ENCODE data around the gene TMEM150B.

Gene TMEM150B, protein sequence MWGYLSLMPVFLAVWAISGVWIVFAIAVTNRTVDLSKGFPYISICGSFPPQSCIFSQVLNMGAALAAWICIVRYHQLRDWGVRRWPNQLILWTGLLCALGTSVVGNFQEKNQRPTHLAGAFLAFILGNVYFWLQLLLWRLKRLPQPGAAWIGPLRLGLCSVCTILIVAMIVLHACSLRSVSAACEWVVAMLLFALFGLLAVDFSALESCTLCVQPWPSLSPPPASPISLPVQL

DNA sequence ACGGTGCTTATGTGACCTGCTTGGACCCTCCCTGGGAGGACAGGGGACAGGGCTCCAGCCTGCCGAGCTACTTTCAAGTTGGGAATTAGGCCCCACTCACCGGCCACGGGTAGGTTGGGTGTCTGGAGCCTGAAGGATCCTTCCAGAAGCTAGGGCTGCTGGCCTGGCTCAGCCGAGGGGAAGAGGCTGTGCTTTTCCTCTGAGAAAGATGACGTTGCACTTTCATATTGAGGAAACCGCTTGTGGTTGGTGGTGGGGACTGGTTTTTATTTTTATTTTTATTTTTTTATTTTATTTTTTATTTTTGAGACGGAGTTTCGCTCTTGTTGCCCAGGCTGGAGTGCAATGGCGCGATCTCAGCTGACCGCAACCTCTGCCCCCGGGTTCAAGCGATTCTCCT lies at the start of gene TMEM150B:
Gene TMEM150B, minus strand, starts transcription at position 170 of the 400 bp plus-strand sequence. CDS start 4,305 bp downstream, outside the sequence.
- peak within 1 kb of the TSS; percentile 6 to 57 (median 36) for H3K4me3 ChIP-seq (ENCODE audit: low read depth in 1 of 5, low read length in 5 of 5)
- no peaks in the 10 kb centered on the region for H3K36me3 ChIP-seq (ENCODE audit: control insufficient read depth in 5 of 5, insufficient read depth in 5 of 5, low read length in 5 of 5)
- no peaks in the 10 kb centered on the region for H3K9me3 ChIP-seq (ENCODE audit: control insufficient read depth in 5 of 5, low read length in 5 of 5)
- peak within 1 kb of the TSS; percentile 78 for H3K27ac ChIP-seq (ENCODE audit: low read depth, low read length)
- peak within 1 kb of the TSS in 3 of 5 donors; percentile 2 to 59 (median 37) for H3K9ac ChIP-seq (ENCODE audit: low read length in 5 of 5)
- H3K4me1 ChIP-seq (ENCODE audit: control insufficient read depth in 5 of 5, insufficient read depth in 5 of 5, low read length in 5 of 5), result peaks cover 3 to 41% (median 25%) of the 10 kb centered on the region in 5 donors
- no peaks in the 10 kb centered on the region for H3K27me3 ChIP-seq (ENCODE audit: control insufficient read depth in 5 of 5, insufficient read depth in 4 of 5, low read length in 5 of 5)

DNA sequence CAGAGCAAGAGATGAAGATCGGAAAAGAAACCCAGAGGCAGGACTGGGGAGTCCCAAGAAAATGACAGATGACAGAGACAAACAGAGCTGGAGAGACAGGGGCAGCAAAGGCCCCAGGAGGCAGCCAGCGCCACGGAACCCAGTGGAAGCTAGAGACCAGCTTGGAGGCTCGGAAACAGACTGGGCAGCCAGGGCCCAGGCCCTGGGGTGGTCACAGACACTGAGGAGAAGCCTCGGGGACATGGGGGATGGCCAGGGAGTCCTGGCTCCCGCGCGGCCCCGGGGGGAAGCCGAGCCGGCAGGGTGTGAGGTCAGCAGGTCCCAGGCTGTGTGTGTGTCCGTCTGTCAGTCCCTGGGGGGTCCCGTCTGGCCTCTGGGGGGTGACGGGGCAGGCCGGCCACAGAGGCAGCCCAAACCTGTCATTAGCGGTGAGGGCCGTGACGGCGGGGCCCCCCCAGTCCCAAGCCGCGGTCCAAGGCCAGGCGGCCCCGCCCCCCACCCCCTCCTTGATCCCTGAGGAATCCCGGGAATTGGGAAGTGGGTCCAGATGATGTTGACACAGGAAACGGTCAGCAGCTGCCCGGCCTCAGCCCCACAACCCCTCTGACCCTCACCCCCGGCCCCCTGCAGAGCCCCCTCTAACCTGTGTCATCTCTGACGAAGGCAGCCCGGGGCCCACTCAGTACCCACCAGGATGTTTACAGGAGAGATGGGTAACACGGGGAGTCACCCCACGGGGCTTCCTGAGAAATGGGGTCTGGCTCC lies 49.0 kb upstream of the TMEM150B start:
- Histone ChIP-seq H3K9me3 (ENCODE audit: control insufficient read depth in 5 of 5, low read length in 5 of 5) (no peaks in the 10 kb centered on the region), H3K27me3 (ENCODE audit: control insufficient read depth in 5 of 5, insufficient read depth in 4 of 5, low read length in 5 of 5) (peaks cover 48 to 72% (median 49%) of the 10 kb centered on the region in 5 donors), H3K9ac (ENCODE audit: low read length in 5 of 5) (no peak overlapping the region), H3K4me1 (ENCODE audit: control insufficient read depth in 5 of 5, insufficient read depth in 5 of 5, low read length in 5 of 5) (peaks cover 0 to 17% (median 6%) of the 10 kb centered on the region in 5 donors), H3K27ac (ENCODE audit: low read depth, low read length) (no peak overlapping the region), H3K36me3 (ENCODE audit: control insufficient read depth in 5 of 5, insufficient read depth in 5 of 5, low read length in 5 of 5) (no peaks in the 10 kb centered on the region), H3K4me3 (ENCODE audit: low read depth in 1 of 5, low read length in 5 of 5) (no peak overlapping the region)

DNA sequence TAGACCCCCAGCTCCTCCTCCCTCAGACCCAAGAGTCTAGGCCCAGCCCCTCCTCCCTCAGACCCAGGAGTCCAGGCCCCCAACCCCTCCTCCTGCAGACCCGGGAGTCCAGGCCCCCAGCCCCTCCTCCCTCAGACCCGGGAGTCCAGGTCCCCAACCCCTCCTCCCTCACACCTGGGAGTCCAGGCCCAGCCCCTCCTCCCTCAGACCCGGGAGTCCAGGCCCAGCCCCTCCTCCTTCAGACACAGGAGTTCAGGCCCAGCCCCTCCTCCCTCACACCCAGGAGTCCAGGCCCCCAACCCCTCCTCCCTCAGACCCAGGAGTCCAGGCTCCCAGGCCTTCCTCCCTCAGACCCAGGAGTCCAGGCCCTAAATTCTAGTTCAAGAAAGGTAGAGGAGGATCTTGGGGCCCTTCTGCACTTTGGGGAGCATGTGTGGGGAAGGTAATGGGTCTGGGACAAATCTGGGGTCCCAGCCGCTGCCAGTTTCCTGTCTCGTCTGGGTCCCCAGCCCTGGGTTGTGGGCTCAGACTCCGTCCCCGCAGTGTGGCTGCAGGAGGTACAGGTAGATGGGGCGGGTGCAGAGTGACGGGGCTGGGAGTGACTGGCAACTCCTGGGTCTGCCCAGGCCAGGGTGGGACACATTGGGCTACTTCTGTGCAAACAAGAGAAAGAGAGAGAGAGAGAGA lies 48.3 kb upstream of the TMEM150B start:
- Histone ChIP-seq H3K27me3 (ENCODE audit: control insufficient read depth in 5 of 5, insufficient read depth in 4 of 5, low read length in 5 of 5) (peaks cover 54 to 78% (median 56%) of the 10 kb centered on the region in 5 donors), H3K9ac (ENCODE audit: low read length in 5 of 5) (no peak overlapping the region), H3K36me3 (ENCODE audit: control insufficient read depth in 5 of 5, insufficient read depth in 5 of 5, low read length in 5 of 5) (no peaks in the 10 kb centered on the region), H3K9me3 (ENCODE audit: control insufficient read depth in 5 of 5, low read length in 5 of 5) (no peaks in the 10 kb centered on the region), H3K4me1 (ENCODE audit: control insufficient read depth in 5 of 5, insufficient read depth in 5 of 5, low read length in 5 of 5) (peaks cover 0 to 22% (median 10%) of the 10 kb centered on the region in 5 donors), H3K27ac (ENCODE audit: low read depth, low read length) (no peak overlapping the region), H3K4me3 (ENCODE audit: low read depth in 1 of 5, low read length in 5 of 5) (no peak overlapping the region)

DNA sequence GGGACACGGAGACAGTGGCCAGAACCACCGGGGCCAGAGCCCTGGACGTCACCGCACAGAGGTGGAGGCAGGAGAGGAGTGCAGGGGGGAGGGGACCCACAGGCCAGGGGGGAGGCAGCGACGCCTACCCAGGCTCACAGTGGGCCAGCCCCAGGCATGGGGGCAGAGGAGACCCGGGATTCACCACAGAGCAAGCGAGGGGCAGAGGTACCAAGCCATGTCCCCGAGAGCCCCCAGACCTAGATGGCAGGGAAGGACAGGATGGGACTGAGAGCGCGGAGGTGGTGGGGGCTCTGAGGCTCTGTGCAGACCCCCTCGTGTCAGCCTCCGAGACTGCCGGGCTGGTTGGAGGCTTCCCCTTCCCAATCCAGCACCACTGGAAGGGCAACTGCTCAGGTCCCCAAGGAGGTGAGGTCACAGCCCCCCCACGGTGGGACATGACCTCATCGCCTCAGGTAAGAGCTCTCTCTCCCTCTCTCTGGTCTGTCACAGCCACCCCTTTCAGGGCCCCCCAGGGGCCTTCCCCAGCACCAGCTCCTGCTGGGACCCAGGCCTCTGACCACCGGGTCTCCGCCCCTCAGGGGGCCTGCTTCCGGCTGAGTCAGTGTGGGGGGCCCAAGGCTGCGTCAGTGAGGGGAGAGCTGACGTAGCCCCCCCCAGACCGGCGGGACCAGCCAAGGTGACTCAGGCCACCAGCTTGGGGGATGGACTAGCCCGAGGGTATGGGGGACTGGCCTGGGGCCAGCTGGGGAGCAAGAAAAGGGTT lies 47.4 kb upstream of the TMEM150B start:
- peaks cover 53 to 80% (median 57%) of the 10 kb centered on the region in 5 donors for H3K27me3 ChIP-seq (ENCODE audit: control insufficient read depth in 5 of 5, insufficient read depth in 4 of 5, low read length in 5 of 5)

DNA sequence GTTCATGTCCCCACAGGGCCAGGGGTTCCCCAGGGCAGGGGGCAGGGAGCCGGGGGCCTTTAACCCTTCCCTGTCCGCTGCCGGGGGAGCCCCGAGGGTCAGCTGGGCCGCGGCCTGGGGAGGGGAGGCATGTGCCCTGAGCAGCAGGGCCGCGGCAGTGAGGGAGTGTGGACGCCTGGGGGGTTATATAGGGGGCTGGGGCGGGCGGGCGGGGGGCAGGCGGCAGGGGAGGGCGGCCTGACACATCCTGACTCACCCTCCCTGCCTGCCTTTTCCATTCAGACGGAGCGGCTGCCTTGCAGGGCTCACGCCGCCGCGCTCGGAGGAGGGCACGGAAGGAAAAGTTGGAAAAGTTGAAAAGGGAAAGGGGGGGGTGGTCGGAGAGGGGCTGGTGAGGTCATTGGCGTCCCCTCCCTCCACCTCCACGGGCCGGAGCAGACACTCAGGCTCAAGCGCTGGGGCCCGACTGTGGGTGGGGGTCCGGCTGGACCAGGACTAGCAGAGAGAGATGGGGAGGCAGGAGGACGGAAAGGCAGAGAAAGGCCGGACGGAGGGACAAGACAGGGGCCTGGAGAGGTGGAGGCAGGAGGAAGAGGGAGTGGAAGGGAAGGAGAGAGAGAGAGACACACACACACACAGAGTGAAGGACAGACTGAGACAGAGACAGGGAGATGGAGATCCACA lies 45.3 kb upstream of the TMEM150B start, which contains the start of gene IL11:
Gene IL11, minus strand, starts transcription at position 159 of the 684 bp plus-strand sequence. Its CDS starts 153 bp downstream, at position 6.
- Histone ChIP-seq H3K36me3 (ENCODE audit: control insufficient read depth in 5 of 5, insufficient read depth in 5 of 5, low read length in 5 of 5) (no peaks in the 10 kb centered on the region), H3K4me1 (ENCODE audit: control insufficient read depth in 5 of 5, insufficient read depth in 5 of 5, low read length in 5 of 5) (peaks cover 0 to 17% (median 10%) of the 10 kb centered on the region in 5 donors), H3K27ac (ENCODE audit: low read depth, low read length) (no peak within 1 kb of the TSS), H3K27me3 (ENCODE audit: control insufficient read depth in 5 of 5, insufficient read depth in 4 of 5, low read length in 5 of 5) (peaks cover 39 to 68% (median 44%) of the 10 kb centered on the region in 5 donors), H3K4me3 (ENCODE audit: low read depth in 1 of 5, low read length in 5 of 5) (peak within 1 kb of the TSS in 2 of 5 donors; percentile 13 to 40), H3K9ac (ENCODE audit: low read length in 5 of 5) (no peak within 1 kb of the TSS), H3K9me3 (ENCODE audit: control insufficient read depth in 5 of 5, low read length in 5 of 5) (no peaks in the 10 kb centered on the region)

More for the DNA sequence above, 47.4 kb upstream of the TMEM150B start:
- Histone ChIP-seq H3K4me3 (ENCODE audit: low read depth in 1 of 5, low read length in 5 of 5) (no peak overlapping the region), H3K9ac (ENCODE audit: low read length in 5 of 5) (no peak overlapping the region), H3K27ac (ENCODE audit: low read depth, low read length) (no peak overlapping the region), H3K4me1 (ENCODE audit: control insufficient read depth in 5 of 5, insufficient read depth in 5 of 5, low read length in 5 of 5) (peaks cover 0 to 18% (median 10%) of the 10 kb centered on the region in 5 donors), H3K9me3 (ENCODE audit: control insufficient read depth in 5 of 5, low read length in 5 of 5) (no peaks in the 10 kb centered on the region), H3K36me3 (ENCODE audit: control insufficient read depth in 5 of 5, insufficient read depth in 5 of 5, low read length in 5 of 5) (no peaks in the 10 kb centered on the region)

DNA sequence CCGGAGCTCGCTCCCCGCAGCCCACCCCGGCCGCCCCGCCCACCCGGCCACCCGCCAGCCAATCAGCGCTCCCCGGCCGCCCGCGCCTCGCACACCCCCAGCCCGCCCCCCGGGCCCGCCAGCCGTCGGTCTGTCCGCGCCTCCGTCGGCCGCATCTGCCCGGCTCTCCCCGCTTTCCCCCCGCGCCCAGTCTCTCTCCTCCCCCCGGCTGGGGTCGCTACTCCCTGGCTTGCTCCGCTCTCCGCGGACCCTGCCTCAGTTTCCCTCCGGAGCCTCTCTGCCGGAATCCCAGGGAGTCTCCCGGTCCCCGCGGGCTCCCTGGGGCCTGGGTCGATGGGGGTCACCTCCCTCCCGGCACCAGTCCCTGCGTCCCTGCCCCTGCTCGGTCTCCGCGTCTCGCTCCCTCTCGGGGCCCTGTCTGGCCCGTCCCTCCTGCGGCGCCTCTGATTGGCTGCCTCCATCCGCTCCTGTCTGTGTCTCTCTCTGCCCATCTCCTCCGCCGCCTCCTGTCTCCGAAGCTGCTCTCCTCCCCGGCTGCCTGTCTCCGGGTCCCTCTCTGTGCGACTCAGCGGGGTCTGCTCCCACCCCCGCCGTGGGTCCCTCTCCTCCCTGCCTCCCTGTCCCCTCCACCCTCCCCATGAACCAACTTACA lies 44.6 kb upstream of the TMEM150B start:
- H3K36me3 ChIP-seq (ENCODE audit: control insufficient read depth in 5 of 5, insufficient read depth in 5 of 5, low read length in 5 of 5), result no peaks in the 10 kb centered on the region
- peaks cover 0 to 17% (median 10%) of the 10 kb centered on the region in 5 donors for H3K4me1 ChIP-seq (ENCODE audit: control insufficient read depth in 5 of 5, insufficient read depth in 5 of 5, low read length in 5 of 5)
- H3K9me3 ChIP-seq (ENCODE audit: control insufficient read depth in 5 of 5, low read length in 5 of 5), result no peaks in the 10 kb centered on the region
- H3K27ac ChIP-seq (ENCODE audit: low read depth, low read length), result no peak overlapping the region
- H3K4me3 ChIP-seq (ENCODE audit: low read depth in 1 of 5, low read length in 5 of 5), result peak overlapping the region in 2 of 5 donors; percentile 13 to 40
- H3K27me3 ChIP-seq (ENCODE audit: control insufficient read depth in 5 of 5, insufficient read depth in 4 of 5, low read length in 5 of 5), result peaks cover 36 to 64% (median 42%) of the 10 kb centered on the region in 5 donors
- H3K9ac ChIP-seq (ENCODE audit: low read length in 5 of 5), result no peak overlapping the region

DNA sequence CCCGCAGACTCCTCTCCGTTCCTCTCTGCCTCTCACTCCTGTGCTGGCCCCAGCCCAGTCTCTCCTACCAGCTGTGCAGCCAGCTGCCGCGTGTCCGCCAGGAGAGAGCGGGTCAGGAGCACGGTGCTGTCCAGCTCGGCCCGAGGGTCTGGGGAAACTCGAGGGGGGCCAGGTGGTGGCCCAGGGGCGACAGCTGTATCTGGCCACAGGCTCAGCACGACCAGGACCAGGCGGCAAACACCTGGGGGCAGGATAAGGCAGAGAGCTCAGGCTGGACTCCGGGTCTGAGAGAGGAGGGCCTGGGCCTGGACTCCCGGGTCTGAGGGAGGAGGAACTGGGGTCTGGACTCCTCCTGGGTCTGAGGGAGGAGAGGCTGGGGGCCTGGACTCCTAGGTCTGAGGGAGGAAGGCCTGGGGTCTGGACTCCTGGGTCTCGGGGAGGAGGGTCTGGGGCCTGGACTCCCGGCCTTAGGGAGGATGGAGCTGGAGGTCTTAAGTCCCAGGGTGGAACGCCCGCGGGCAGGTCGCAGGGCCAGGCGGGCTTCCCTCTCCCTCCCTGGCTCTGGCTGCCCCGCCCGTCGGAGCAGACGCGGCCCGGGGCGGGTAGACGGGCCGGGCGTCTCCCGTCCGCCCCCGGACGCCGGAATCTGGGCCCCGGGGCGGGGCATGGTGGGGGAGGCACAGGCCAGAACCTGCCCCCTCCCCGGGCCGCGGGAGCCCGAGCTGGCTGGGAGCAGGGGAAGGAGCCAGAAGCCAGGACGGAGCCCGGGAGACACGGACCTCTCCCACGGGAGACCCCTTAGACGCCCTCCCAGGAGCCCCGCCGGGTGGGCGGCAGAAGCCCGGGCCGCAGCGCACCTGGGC lies 43.8 kb upstream of the TMEM150B start:
- H3K27me3 ChIP-seq (ENCODE audit: control insufficient read depth in 5 of 5, insufficient read depth in 4 of 5, low read length in 5 of 5), result peaks cover 33 to 58% (median 41%) of the 10 kb centered on the region in 5 donors
- no peaks in the 10 kb centered on the region for H3K9me3 ChIP-seq (ENCODE audit: control insufficient read depth in 5 of 5, low read length in 5 of 5)
- peak overlapping the region in 1 of 5 donors; percentile 20 for H3K9ac ChIP-seq (ENCODE audit: low read length in 5 of 5)
- peak overlapping the region in 1 of 5 donors; percentile 3 for H3K4me3 ChIP-seq (ENCODE audit: low read depth in 1 of 5, low read length in 5 of 5)
- H3K36me3 ChIP-seq (ENCODE audit: control insufficient read depth in 5 of 5, insufficient read depth in 5 of 5, low read length in 5 of 5), result no peaks in the 10 kb centered on the region
- H3K27ac ChIP-seq (ENCODE audit: low read depth, low read length), result no peak overlapping the region
- peaks cover 0 to 14% (median 8%) of the 10 kb centered on the region in 5 donors for H3K4me1 ChIP-seq (ENCODE audit: control insufficient read depth in 5 of 5, insufficient read depth in 5 of 5, low read length in 5 of 5)

DNA sequence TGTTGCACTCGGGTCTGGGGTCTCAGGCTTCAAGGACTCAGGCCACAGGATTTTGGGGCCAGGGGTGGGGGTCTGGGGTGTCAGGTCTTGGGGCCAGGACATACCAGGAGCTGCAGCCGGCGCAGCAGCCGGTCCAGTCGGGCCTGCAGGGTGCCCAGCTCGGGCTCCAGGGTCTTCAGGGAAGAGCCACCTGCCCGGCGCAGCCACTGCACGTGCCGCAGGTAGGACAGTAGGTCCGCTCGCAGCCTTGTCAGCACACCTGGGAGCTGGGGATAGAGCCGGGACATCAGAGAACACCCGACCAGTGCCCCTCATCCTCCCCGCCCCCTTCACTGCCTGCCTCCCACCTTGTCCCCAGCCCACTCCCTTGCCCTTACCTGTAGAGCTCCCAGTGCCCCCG lies 43.0 kb upstream of the TMEM150B start:
- Histone ChIP-seq H3K36me3 (ENCODE audit: control insufficient read depth in 5 of 5, insufficient read depth in 5 of 5, low read length in 5 of 5) (no peaks in the 10 kb centered on the region), H3K9me3 (ENCODE audit: control insufficient read depth in 5 of 5, low read length in 5 of 5) (no peaks in the 10 kb centered on the region), H3K9ac (ENCODE audit: low read length in 5 of 5) (no peak overlapping the region), H3K27ac (ENCODE audit: low read depth, low read length) (no peak overlapping the region), H3K27me3 (ENCODE audit: control insufficient read depth in 5 of 5, insufficient read depth in 4 of 5, low read length in 5 of 5) (peaks cover 32 to 51% (median 36%) of the 10 kb centered on the region in 5 donors), H3K4me1 (ENCODE audit: control insufficient read depth in 5 of 5, insufficient read depth in 5 of 5, low read length in 5 of 5) (peaks cover 0 to 12% (median 8%) of the 10 kb centered on the region in 5 donors), H3K4me3 (ENCODE audit: low read depth in 1 of 5, low read length in 5 of 5) (no peak overlapping the region)
